DOHH2 (cell line): ENCODE results near the gene ROR1.

Experiments used
- H3F3A ChIP-seq: fragments of 200-600 bp; sonication (generic), shearing (Covaris generic); 2 replicates; pipeline ENCODE4 v1.6.0; 2016; ENCODE audit warnings: antibody characterized with exemption, mild to moderate bottlenecking; ENCODE audit not compliant: control insufficient read depth, insufficient read depth
- H3K27ac ChIP-seq: fragments of 200-600 bp; sonication (generic); 2 replicates; pipeline ENCODE4 v1.5.1; 2014; ENCODE audit warnings: low read depth, mild to moderate bottlenecking, low read length, moderate library complexity
- H3K27me3 ChIP-seq: fragments of 200-600 bp; sonication (generic); 2 replicates; pipeline ENCODE4 v1.6.1; 2014; ENCODE audit warnings: mild to moderate bottlenecking, low read length, mixed read lengths; ENCODE audit not compliant: control insufficient read depth
- H3K36me3 ChIP-seq: fragments of 200-600 bp; sonication (generic); 2 replicates; pipeline ENCODE4 v1.6.1; 2014; ENCODE audit warnings: mild to moderate bottlenecking, low read length, moderate library complexity, mixed read lengths; ENCODE audit not compliant: control insufficient read depth
- H3K4me1 ChIP-seq: fragments of 200-600 bp; sonication (generic); 2 replicates; pipeline ENCODE4 v1.6.1; 2014; ENCODE audit warnings: mild to moderate bottlenecking, low read length, mixed read lengths; ENCODE audit not compliant: control insufficient read depth
- H3K4me2 ChIP-seq: fragments of 200-600 bp; sonication (generic); 2 replicates; pipeline ENCODE4 v1.6.0; 2014; ENCODE audit warnings: mild to moderate bottlenecking, low read length, moderate library complexity
- H3K4me3 ChIP-seq: fragments of 200-600 bp; sonication (generic); 2 replicates; pipeline ENCODE4 v1.5.1; 2014; ENCODE audit warnings: mild to moderate bottlenecking, low read length, mixed read lengths
- H3K79me2 ChIP-seq: fragments of 200-600 bp; sonication (generic); 2 replicates; pipeline ENCODE4 v1.6.1; 2014; ENCODE audit warnings: mild to moderate bottlenecking, low read length, mixed read lengths; ENCODE audit not compliant: control insufficient read depth
- H3K9me2 ChIP-seq: fragments of 200-600 bp; sonication (generic); replicated peaks from 2 replicates; pipeline ENCODE4 v1.6.1; 2014; ENCODE audit warnings: mild to moderate bottlenecking, low read length, mixed read lengths; ENCODE audit not compliant: control insufficient read depth
- H3K9me3 ChIP-seq: fragments of 200-600 bp; sonication (generic); 2 replicates; pipeline ENCODE4 v1.6.1; 2014; ENCODE audit warnings: antibody characterized with exemption, low read length, mixed read lengths; ENCODE audit not compliant: control insufficient read depth, insufficient read depth
- H4K20me1 ChIP-seq: fragments of 200-600 bp; sonication (generic); 2 replicates; pipeline ENCODE4 v1.6.0; 2014; ENCODE audit warnings: low read depth, mild to moderate bottlenecking, antibody characterized with exemption, low read length, moderate library complexity; ENCODE audit not compliant: control insufficient read depth, insufficient read depth
- CTCF ChIP-seq: fragments of 200-600 bp; sonication (generic); IDR thresholded peaks from one replicate; pipeline ENCODE4 v1.5.1; 2014; ENCODE audit warnings: antibody characterized with exemption, mild to moderate bottlenecking, low read depth, low read length; ENCODE audit not compliant: poor library complexity, severe bottlenecking
- EZH2phosphoT487 ChIP-seq: fragments of 200-600 bp; sonication (generic); IDR thresholded peaks from 2 replicates; pipeline ENCODE4 v1.6.1; 2017; ENCODE audit warnings: borderline replicate concordance, mild to moderate bottlenecking, antibody characterized with exemption, low read length, moderate library complexity, mixed read lengths

Gene ROR1

GRCh38 chr1:64042331-64043100, 268.7 kb downstream of the ROR1 start:
- no peak overlapping the region for H3K27ac ChIP-seq
- H3K9me3 ChIP-seq: no peaks in the 10 kb centered on the region
- H3K27me3 ChIP-seq: no peaks in the 10 kb centered on the region
- no peaks in the 10 kb centered on the region for H3K4me1 ChIP-seq
- H3K9me2 ChIP-seq: no peaks in the 10 kb centered on the region
- H3K4me3 ChIP-seq: no peak overlapping the region
- H3K79me2 ChIP-seq: no peaks in the 10 kb centered on the region
- H3K36me3 ChIP-seq: no peaks in the 10 kb centered on the region
- H4K20me1 ChIP-seq: no peaks in the 10 kb centered on the region
- no peaks in the 10 kb centered on the region for H3F3A ChIP-seq
- TF ChIP-seq CTCF (no peak), EZH2phosphoT487 (no peak)
- H3K4me2 ChIP-seq: no peak overlapping the region

- no peaks in the 10 kb centered on the region for H3K36me3 ChIP-seq
- TF ChIP-seq CTCF: no peak
- no peak for TF ChIP-seq EZH2phosphoT487
- H3K9me3 ChIP-seq: no peaks in the 10 kb centered on the region
- H4K20me1 ChIP-seq: no peaks in the 10 kb centered on the region
- H3K4me1 ChIP-seq: no peaks in the 10 kb centered on the region
- no peaks in the 10 kb centered on the region for H3K79me2 ChIP-seq
- H3K27me3 ChIP-seq: no peaks in the 10 kb centered on the region
- H3K4me3 ChIP-seq: no peak overlapping the region
- H3K9me2 ChIP-seq: no peaks in the 10 kb centered on the region
- no peak overlapping the region for H3K27ac ChIP-seq
- no peak overlapping the region for H3K4me2 ChIP-seq
- H3F3A ChIP-seq: no peaks in the 10 kb centered on the region
These were observed 269.5 kb downstream of the ROR1 start for GRCh38 chr1:64043288-64043687.

- no peak overlapping the region for H3K4me3 ChIP-seq
- no peaks in the 10 kb centered on the region for H3F3A ChIP-seq
- H3K27ac ChIP-seq: no peak overlapping the region
- no peak overlapping the region for H3K4me2 ChIP-seq
- H3K9me2 ChIP-seq: no peaks in the 10 kb centered on the region
- H3K79me2 ChIP-seq: no peaks in the 10 kb centered on the region
- H3K27me3 ChIP-seq: no peaks in the 10 kb centered on the region
- no peaks in the 10 kb centered on the region for H3K4me1 ChIP-seq
- no peak for TF ChIP-seq CTCF
- no peaks in the 10 kb centered on the region for H3K36me3 ChIP-seq
- H4K20me1 ChIP-seq: no peaks in the 10 kb centered on the region
- H3K9me3 ChIP-seq: no peaks in the 10 kb centered on the region
These were observed 270.2 kb downstream of the ROR1 start for GRCh38 chr1:64043976-64044375.
